Right kidney (tissue), 1 donor: ENCODE measurements around the gene MYO18B.

Source experiments
- DNase-seq: peaks from one replicate; pipeline ENCODE4 v3.0.0-alpha.2; 2016

Gene MYO18B

DNA sequence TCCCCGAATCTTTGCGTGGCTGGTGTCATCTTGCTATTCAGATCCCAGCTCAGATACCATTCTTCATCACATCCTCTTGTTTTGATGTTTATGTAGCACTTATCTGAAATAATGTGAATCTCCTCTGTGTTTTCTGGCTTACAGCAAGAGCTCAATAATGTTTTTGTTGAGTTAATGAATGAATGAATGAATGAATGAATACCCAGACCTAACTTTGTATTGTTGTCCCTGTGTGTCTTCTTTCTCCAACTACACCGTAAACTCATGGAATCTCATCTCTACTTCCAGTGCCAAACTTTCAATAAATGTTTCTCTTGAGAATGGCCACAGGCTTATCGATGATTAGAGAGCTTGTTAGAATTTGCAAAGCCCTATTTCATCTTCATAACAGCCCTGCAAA lies 110.2 kb downstream of the MYO18B start:
- DNase-seq, result no peak

DNA sequence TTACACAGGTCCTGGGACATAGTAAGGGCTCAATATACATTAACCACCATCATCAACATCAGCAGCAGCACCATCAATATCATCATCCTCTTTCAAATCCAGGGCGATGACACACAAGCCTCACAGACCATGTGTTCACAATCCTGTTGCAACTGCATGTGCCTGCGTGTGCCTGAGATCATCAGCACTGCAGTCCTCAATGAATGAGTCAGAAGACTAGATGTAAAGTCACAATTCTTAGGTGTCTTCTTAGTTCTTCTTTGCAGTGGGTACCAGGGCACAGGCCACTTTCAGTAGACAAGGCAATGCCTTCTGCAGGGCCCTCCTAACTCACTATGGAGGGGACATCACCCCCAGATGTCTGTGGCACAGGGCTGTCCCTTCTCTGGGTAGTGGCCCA lies 111.1 kb downstream of the MYO18B start:
- no peak for DNase-seq

DNA sequence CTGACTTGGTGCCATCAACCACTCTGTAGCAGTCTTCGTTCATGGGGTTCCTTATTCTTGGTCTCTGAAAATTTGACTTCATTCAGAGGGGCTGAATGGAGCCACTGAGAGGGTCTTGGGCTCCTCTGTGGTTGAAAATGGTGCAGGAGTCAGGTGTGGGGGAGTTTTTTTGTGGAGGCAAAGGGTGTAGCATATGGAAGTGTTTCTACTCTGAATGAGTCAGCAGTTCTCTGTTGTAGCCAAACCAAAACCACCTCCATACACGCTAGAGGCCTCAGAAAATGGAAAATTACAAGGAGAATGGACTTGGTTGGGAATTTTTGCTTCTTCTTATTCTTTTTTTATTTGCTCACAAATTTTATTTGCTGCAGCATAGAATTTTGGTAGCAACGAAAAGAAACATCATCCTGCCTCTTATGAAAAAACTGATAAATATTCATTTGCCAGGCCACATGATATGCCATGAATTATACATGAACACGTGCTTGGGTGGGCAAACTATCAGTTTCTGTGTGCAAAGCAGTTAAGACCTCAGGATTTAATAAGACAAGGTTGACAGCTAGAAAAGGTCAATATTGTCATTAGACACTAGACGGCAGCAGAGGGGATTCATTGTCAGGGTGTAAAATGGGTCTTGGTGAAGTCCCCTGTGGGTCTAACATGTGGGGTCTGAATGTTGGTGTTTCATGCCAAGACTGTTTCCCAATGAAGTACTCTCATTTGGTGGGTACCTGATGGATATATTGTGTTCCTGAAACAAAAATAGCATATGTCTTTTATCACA lies 111.7 kb downstream of the MYO18B start:
- no peak for DNase-seq

GRCh38 chr22:25869771-25870170 lies 127.8 kb downstream of the MYO18B start:
- no peak for DNase-seq

GRCh38 chr22:25874327-25874726 lies 132.3 kb downstream of the MYO18B start:
- no peak for DNase-seq

- no peak for DNase-seq
These were observed 133.5 kb downstream of the MYO18B start for GRCh38 chr22:25875461-25875860.

GRCh38 chr22:25876871-25877270 lies 134.9 kb downstream of the MYO18B start:
- DNase-seq, result no peak

DNA sequence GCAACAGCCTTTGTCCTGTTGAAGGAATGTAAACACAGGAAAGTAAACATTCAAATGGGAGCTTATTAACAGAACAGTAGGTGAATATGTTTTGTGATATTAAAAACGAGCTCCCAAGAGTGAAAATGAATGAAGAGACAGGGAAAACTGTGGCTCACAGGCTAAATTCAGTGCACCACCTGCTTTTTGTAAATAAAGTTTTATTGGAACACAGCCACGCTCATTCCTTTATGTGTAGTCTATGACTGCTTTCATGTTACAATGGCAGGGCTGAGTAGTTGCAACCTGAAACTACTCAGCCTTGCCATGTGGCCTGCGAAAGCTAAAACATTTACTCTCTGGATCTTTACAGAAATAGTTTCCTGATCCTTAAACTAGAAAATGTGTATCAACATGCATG lies 136.9 kb downstream of the MYO18B start:
- no peak for DNase-seq

DNA sequence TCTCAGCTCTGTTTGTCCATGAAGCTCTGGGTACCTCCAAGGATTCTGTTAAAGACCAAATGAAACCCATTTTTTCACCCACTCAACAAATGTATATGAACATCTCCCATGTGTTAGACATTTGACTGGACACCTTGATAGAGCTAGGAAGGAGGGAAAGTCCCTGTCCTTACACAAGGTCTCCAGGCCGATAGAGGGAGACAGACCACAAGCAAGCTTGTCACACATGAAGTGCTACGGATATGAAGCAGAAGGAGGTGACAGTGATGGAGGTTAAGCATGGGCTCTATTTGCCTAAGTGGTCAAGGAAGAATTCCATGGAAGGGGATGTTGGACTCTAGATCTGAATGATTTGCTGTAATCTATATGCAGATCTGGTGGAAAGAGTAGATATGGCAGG lies 138.5 kb downstream of the MYO18B start:
- DNase-seq, result no peak

GRCh38 chr22:25881210-25881755 lies 139.3 kb downstream of the MYO18B start:
- no peak for DNase-seq

DNA sequence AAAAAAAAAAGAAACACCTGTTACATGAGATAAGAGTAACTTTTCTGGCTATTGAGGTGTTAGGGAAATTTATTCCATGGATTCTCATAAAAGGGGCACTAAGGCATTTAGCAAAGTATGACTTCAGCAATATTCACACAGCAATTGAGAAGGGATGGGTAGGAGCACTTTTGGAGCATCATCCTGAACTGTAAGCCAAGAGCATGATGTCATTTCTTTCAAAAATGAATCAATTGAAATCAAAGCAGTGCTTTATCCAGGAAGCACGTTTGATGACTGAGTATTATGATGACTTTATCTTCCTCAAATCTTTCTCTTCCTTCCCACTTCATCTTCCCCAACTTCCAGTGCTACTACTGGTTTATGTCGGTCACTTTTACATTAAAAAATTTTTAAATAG lies 140.4 kb downstream of the MYO18B start:
- no peak for DNase-seq

GRCh38 chr22:25883482-25884033 lies 141.6 kb downstream of the MYO18B start:
- no peak for DNase-seq

DNA sequence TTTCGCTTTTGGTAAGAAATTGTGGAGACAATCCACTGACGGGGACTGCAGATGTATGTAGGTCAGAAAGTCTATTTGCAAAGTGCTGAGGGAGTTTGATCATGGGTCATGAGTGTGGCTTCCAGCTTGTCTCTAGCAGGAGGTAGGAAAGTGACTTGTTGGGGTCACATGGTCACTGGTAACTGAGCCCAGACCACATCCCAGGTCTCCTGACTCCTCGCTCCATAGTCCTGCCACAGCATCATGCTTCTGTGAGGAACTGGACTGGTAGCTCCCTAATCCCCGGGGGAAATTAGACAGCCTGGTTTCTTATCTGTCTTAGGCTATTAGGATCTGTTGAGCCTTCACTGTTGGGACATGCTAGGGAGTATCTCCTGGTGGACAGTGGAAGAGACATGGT lies 142.1 kb downstream of the MYO18B start:
- no peak for DNase-seq

DNA sequence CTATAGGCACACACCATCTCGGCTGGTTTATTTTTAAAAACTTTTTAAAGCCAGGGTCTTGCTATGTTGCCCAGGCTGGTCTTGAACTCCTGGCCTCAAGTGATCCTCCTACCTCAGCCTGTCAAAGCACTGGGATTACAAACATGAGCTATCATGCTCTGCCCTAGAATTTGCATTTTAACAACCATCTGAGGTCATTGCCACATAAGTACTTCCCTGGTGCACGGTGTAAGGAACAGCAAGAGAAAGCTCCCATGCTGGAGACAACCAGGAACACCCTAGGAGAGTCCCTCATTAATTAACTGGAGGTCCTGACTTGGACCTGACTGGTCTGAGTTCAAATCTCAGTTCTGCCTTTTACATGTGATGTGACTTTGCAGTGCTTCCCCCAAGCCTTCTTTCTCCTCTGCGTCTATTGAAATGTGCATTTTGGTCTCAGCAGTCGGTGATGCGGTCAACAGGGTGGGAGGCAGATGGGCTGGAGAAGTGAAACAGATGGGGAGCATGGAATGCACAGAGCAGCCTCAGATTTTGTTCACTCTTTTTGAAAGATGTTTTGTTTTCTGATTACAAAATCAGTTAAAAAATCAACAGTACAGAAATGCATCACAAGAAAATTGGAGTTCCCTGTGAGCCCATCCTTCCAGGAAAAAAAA lies 146.5 kb downstream of the MYO18B start:
- no peak for DNase-seq

DNA sequence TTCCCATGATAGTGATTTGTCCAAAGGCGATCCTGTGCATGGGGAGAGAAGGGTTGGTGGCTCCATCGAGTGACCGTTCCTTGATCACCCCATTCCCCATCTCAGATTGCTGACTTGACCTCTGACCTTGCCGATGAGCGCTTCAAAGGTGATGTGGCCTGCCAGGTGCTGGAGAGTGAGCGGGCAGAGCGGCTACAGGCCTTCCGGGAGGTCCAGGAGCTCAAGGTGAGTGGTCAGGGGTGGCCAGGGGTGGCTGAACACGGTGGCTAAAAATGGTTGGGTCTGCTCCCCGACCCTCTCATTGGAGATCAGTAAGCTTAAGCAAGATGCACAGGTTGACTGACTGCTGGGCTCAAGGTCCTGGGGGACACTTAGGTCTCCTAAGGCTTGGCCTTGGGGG lies 148.7 kb downstream of the MYO18B start:
- no peak for DNase-seq

- no peak for DNase-seq
These were observed 150.7 kb downstream of the MYO18B start for GRCh38 chr22:25892678-25893077.

GRCh38 chr22:25895678-25896077 lies 153.7 kb downstream of the MYO18B start:
- DNase-seq, result no peak

- no peak for DNase-seq
These were observed 154.1 kb downstream of the MYO18B start for GRCh38 chr22:25896098-25896497.

GRCh38 chr22:25896592-25896991 lies 154.6 kb downstream of the MYO18B start:
- DNase-seq, result no peak

DNA sequence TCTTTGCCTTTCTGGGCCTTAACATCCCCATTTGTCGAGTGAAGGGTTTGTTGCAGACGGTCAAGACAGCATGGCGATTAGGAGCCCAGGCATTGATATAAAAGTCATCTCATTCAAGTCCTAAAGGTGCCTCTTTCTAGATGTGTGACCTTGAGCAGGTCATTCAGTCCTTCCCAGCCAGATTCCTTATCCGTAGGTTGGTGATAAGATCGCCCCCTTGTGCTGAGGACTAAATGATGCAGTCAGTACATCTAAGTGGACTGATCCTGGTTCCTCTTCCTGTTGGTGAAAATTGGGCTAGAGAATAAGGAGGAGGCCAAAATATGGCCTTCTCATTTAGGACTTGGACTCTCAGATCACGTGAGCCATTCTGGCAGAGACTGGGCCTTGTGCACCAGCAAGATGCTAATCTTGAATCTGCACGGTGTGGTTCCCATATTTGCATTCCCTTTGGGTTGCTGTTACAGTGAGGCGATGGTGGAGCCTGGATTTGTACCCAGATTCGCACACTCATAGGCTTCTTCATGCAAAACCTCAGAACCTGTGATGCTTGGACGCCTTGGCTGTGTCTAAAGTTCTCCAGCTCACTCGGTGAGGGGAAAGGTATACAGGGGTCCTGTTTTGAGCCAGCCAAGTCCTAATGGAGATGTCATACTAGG lies 156.8 kb downstream of the MYO18B start:
- DNase-seq, result no peak

- no peak for DNase-seq
These were observed 157.6 kb downstream of the MYO18B start for GRCh38 chr22:25899566-25899965.

DNA sequence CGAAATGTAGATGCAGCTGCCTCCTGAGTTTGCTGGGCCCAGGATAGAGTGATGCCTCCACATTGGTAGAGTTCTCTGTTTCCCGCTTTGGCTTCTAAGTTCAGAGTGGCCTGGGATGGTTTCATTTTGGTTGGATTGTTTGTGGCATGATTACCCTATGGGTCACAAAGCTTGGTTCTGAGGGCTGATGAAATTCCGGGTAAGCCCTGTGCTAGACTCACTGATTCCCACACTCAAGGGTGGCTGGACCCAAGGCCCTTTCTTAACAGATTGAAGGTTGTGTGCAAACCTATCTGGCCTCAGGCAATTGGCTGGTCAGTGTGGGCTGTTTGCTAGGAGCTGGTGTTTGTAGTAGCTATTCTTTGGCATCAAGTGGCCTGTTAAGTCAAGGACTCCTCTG lies 158.4 kb downstream of the MYO18B start:
- no peak for DNase-seq

DNA sequence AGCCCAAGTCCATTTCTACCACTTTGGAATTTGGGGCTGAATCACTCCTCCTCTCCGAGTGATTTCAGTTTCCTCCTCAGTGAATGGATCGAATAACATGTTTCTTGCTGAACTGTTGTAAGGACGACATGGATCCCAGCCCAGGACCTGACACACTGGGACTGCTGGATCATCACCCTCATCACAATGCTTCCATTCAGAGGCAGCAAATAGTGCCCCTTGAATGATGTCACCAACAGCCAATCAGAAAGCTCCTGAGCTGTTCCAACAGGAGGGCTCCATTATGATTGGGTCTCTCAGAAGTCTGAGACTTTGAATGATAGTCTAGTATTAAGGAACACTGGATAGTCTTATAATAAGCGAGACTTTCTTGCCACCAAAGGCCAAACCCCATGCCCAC lies 158.9 kb downstream of the MYO18B start:
- no peak for DNase-seq
